Stimulated activated naive CD8-positive, alpha-beta T cell treated with anti-CD3 and anti-CD28 coated beads, Interleukin-15, amount 100 ng/mL, for 72 hours (primary cell): ENCODE measurements around the gene PTGER3.

Experiments used
- ATAC-seq: fragments of 150-1000 bp; cut with Tn5 transposase; 2 replicates; pipeline ENCODE4 v1.10.0; 2021; ENCODE audit warnings: mild to moderate bottlenecking, moderate library complexity
- DNase-seq, 2 donors: peaks; one replicate each; pipeline ENCODE4 v3.0.0; 2021 to 2022
- H3K27ac Mint-ChIP-seq, 2 donors: one replicate each; pipeline ENCODE4 v1.8.0; 2022; ENCODE audit warnings: mild to moderate bottlenecking in 2 of 2, mixed read lengths in 2 of 2, moderate library complexity in 2 of 2
- H3K27me3 Mint-ChIP-seq: one replicate; pipeline ENCODE4 v1.8.0; 2022; ENCODE audit warnings: mixed read lengths
- H3K4me1 Mint-ChIP-seq: one replicate; pipeline ENCODE4 v1.8.0; 2022; ENCODE audit warnings: mild to moderate bottlenecking, mixed read lengths
- H3K4me3 Mint-ChIP-seq, 2 donors: one replicate each; pipeline ENCODE4 v1.8.0; 2022; ENCODE audit warnings: mild to moderate bottlenecking in 2 of 2, mixed read lengths in 2 of 2, moderate library complexity in 1 of 2
- H3K9me3 Mint-ChIP-seq, 2 donors: one replicate each; pipeline ENCODE4 v1.8.0; 2022; ENCODE audit warnings: mixed read lengths in 2 of 2

Gene PTGER3

DNA sequence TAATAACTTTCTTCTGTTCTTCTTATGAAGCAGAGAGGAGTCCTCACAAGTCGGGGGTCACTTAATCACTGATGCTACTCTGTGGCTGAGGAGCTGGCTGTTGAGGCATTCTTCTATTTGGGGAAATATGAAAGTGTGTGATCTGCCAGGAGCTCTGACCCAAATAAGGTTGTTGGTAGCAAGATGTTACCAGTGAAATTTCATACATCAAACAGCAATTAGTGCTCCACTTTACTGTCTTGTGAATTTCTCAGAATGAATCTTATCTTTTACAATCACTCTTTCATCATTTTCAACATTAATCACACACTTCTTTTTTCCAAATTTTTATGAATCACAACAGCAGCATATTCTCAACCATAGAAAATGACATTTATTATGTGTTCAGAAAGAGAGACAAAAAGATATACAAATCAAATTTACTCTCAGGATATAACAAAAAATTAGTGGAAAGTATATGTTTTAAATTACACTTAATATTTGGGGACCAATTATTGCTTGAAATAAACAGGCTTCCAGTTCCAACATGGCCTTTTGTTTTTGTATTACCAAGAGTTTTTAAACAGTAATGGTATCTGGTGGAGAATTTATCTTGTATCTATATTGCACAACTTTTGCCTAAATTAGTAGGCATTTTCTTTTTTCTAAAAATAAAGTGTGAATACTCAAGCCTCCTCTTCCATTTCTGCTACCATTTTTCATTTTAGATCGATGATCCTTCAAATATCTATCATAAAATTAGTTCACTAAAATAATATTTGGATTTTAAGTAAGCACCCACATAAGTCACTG is 9.6 kb downstream of the PTGER3 start:
- ATAC-seq (no peak), DNase-seq (no peak)
- no peak overlapping the region for H3K27ac Mint-ChIP-seq
- no peak overlapping the region for H3K4me3 Mint-ChIP-seq
- H3K9me3 Mint-ChIP-seq = no peaks in the 10 kb centered on the region
- peaks cover 33% of the 10 kb centered on the region for H3K27me3 Mint-ChIP-seq
- H3K4me1 Mint-ChIP-seq = no peaks in the 10 kb centered on the region

GRCh38 chr1:71037066-71037465 is 10.6 kb downstream of the PTGER3 start:
- Mint-ChIP-seq H3K27ac (no peak overlapping the region), H3K4me3 (no peak overlapping the region)

GRCh38 chr1:71033136-71033535 is 14.5 kb downstream of the PTGER3 start:
- H3K27ac Mint-ChIP-seq = no peak overlapping the region
- H3K9me3 Mint-ChIP-seq = no peaks in the 10 kb centered on the region
- H3K4me1 Mint-ChIP-seq = no peaks in the 10 kb centered on the region
- ATAC-seq = no peak
- DNase-seq = no peak
- no peak overlapping the region for H3K4me3 Mint-ChIP-seq
- no peaks in the 10 kb centered on the region for H3K27me3 Mint-ChIP-seq

More at GRCh38 chr1:71037066-71037465, 10.6 kb downstream of the PTGER3 start:
- DNase-seq (no peak), ATAC-seq (no peak)
- no peaks in the 10 kb centered on the region for H3K9me3 Mint-ChIP-seq
- no peaks in the 10 kb centered on the region for H3K4me1 Mint-ChIP-seq
- peaks cover 33% of the 10 kb centered on the region for H3K27me3 Mint-ChIP-seq

DNA sequence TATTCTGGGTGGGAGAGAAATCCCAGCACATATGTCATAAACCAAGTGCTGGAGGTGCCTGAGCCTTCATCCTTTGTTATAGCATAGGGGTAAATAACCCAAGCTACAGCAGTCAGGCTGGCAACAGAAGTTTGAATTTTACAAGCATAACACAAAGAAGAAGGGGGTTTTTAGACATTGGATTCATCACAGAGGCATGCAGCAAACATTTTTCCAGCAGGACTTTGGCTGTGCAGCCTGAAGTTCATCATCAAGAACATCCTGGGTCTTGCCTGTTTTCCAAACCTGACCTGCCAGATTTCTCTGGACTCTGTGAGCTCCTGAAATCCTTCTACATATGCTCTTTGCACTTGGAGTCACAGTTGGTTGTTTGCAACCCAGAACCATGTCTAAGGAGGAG is 16.2 kb downstream of the PTGER3 start:
- H3K27ac Mint-ChIP-seq = no peak overlapping the region
- no peak for ATAC-seq
- no peaks in the 10 kb centered on the region for H3K9me3 Mint-ChIP-seq
- no peaks in the 10 kb centered on the region for H3K27me3 Mint-ChIP-seq
- H3K4me1 Mint-ChIP-seq = no peaks in the 10 kb centered on the region
- no peak overlapping the region for H3K4me3 Mint-ChIP-seq
- no peak for DNase-seq

- no peaks in the 10 kb centered on the region for H3K27me3 Mint-ChIP-seq
- no peak for DNase-seq
- H3K4me1 Mint-ChIP-seq = no peaks in the 10 kb centered on the region
- H3K9me3 Mint-ChIP-seq = no peaks in the 10 kb centered on the region
- ATAC-seq = no peak
- no peak overlapping the region for H3K4me3 Mint-ChIP-seq
- H3K27ac Mint-ChIP-seq = no peak overlapping the region
Measured at GRCh38 chr1:71030026-71030425, 17.6 kb downstream of the PTGER3 start.

DNA sequence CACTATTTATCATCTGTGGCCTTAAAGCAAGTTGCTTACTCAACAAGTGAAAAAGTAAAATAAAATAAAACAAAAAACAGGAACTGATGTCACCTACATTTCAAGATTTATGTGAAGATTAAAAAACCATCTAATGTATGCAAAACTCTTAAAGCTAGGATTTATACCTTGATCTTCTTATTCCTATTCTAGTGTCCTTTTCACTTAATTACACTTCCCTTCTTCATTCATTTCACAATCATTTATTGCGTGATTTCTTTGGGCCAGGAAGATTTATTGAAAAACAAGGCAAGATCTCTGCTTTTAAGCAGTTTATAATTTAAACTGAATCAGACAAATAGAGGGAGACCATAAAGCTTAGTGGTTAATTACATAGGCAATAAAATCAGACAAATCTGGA is 18.6 kb downstream of the PTGER3 start:
- no peaks in the 10 kb centered on the region for H3K9me3 Mint-ChIP-seq

DNA sequence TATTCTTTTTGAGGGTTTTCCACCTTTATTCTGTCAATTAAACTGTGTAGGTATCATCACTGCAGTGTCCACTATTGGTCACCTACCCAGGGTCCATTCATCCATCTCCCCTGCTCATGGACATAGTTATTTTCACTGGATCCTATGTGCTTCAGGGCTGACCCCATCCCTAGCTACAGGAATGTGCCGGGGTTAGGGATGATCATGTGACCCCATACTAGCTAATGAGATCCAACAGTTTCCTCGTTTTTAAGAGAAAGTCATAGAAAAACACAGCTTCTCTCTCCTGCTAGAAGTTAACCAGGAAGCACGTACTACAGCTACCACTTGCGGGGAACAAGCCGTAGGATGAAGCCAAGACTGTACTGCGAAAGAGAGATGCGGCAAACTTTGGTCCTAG is 19.6 kb downstream of the PTGER3 start:
- ATAC-seq (no peak), DNase-seq (no peak)
- Mint-ChIP-seq H3K27me3 (no peaks in the 10 kb centered on the region), H3K9me3 (no peaks in the 10 kb centered on the region), H3K4me1 (no peaks in the 10 kb centered on the region), H3K27ac (no peak overlapping the region), H3K4me3 (no peak overlapping the region)

More for the DNA sequence above, 18.6 kb downstream of the PTGER3 start:
- Mint-ChIP-seq H3K4me3 (no peak overlapping the region), H3K27me3 (no peaks in the 10 kb centered on the region), H3K4me1 (no peaks in the 10 kb centered on the region), H3K27ac (no peak overlapping the region)
- no peak for DNase-seq
- ATAC-seq = no peak

DNA sequence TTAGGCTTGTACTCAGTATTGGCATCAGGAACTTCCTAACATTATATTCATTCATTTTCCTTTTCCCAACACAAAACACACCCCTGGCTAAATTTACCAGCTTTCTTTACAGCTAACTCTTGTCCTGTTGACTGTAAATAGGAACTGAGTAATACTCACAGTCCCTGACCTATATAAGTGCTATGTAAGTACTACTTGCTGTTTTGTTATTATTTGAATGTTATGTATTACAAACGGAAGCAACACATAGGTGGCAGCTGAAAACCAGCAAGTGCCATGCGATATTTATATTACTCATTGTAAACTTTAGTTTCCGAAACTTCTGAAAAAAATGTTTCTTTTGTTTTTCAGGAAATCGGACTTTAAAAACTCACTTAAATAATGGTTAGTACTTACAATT is 21.5 kb downstream of the PTGER3 start:
- no peak for ATAC-seq

DNA sequence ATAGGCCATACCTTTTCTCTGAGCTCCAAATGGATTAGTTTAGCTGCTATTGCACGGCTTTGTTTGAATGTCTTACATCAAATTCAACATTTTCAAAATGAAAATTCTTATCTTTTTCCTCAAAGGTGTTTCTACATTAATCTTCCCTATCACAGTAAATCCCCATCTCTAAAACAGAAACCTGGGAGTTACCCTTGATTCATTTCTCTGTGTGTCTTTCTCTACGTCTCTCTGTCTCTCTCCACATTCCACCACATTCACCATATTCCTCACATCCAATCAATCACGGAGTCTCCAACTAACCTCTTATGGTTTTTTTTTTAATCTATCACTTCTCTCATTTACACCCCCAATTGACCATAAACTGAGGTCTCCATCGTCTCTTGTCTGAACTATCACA is 24.1 kb downstream of the PTGER3 start:
- no peaks in the 10 kb centered on the region for H3K9me3 Mint-ChIP-seq
- H3K27ac Mint-ChIP-seq = no peak overlapping the region
- ATAC-seq = no peak
- H3K27me3 Mint-ChIP-seq = no peaks in the 10 kb centered on the region
- DNase-seq = no peak
- H3K4me3 Mint-ChIP-seq = no peak overlapping the region
- no peaks in the 10 kb centered on the region for H3K4me1 Mint-ChIP-seq

More for the DNA sequence above, 21.5 kb downstream of the PTGER3 start:
- Mint-ChIP-seq H3K27me3 (no peaks in the 10 kb centered on the region), H3K4me3 (no peak overlapping the region), H3K4me1 (no peaks in the 10 kb centered on the region), H3K27ac (no peak overlapping the region), H3K9me3 (no peaks in the 10 kb centered on the region)
- no peak for DNase-seq

DNA sequence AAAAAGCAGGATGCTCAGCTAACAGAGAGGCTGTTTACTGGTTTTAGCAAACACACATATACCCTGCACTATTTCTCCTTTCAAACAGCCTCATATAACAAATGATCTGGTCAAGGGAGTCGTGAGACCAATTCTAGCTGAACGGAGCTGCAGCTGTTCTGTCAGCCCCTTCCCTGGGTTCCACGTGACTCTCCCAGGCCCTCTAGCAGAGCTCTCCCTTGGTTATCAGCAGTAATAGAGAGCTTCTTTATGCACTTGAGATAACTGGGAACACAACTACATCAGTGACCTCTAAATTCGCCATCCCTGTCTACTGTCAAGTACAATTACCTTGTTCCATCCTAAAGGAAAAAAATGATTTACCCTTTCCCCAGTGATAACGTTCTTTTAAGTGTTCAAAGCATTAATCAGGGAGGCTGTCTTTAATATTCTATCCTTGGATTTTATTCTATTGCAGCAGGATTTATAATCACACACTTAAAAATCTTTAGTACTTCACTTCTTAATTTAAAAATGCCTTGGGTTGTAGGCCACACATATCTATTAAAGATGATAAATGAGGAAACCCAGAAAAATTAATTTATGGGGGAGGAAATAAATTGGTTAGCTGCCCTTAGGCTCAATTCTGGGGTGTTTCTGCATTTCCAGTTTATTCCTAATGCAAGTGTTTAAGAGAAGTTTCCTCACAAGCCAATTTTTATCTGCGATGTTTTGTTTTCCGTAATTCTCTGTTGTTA is 28.2 kb downstream of the PTGER3 start:
- H3K4me1 Mint-ChIP-seq = no peaks in the 10 kb centered on the region
- H3K27me3 Mint-ChIP-seq = peaks cover 9% of the 10 kb centered on the region
- no peak overlapping the region for H3K4me3 Mint-ChIP-seq
- H3K27ac Mint-ChIP-seq = no peak overlapping the region
- ATAC-seq = no peak
- DNase-seq = no peak
- no peaks in the 10 kb centered on the region for H3K9me3 Mint-ChIP-seq

DNA sequence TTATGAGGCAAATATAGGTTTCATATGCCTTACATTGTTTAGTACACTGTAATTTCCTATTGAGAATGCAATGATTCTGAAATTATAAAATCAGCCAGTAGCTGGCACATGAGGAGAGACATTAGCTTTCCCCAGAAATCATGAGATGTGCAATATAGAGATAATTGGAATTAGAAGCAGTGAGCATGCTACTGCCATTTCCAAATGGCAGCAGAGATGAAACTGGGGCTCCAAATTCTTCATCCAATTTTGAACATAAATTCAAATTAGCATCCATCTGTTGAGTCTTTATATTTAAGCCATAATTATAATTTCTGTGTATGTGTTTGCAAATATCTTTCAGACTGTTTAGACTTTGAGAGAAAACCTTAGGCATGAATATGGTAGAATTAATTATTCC is 28.8 kb downstream of the PTGER3 start:
- no peaks in the 10 kb centered on the region for H3K4me1 Mint-ChIP-seq
- ATAC-seq (no peak), DNase-seq (no peak)
- no peak overlapping the region for H3K4me3 Mint-ChIP-seq
- H3K27me3 Mint-ChIP-seq = peaks cover 9% of the 10 kb centered on the region
- H3K9me3 Mint-ChIP-seq = no peaks in the 10 kb centered on the region
- no peak overlapping the region for H3K27ac Mint-ChIP-seq

- no peak for ATAC-seq
- no peak for DNase-seq
- H3K4me3 Mint-ChIP-seq = no peak overlapping the region
- H3K9me3 Mint-ChIP-seq = no peaks in the 10 kb centered on the region
- no peak overlapping the region for H3K27ac Mint-ChIP-seq
- peaks cover 9% of the 10 kb centered on the region for H3K27me3 Mint-ChIP-seq
- no peaks in the 10 kb centered on the region for H3K4me1 Mint-ChIP-seq
Measured at GRCh38 chr1:71015745-71016144, 31.9 kb downstream of the PTGER3 start.

DNA sequence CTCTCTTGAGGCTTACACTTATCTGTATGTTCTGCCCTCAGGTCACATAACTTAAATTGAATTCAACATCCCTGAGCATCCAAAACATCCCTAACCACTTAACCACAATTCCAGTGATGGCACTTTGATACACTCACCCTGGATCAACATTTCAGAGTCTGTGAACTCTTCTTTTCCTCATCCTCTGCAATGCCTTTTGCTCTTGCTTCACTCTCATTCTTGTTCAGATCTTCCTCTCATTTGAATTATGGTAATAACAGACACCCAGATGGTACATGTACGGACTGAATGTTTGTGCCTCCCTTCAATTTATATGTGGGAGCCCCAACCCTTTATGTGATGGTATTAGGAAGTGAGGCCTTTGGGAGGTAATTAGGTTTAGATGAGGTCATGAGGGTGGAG is 33.4 kb downstream of the PTGER3 start:
- Mint-ChIP-seq H3K4me1 (no peaks in the 10 kb centered on the region), H3K27me3 (peaks cover 9% of the 10 kb centered on the region), H3K27ac (no peak overlapping the region), H3K9me3 (no peaks in the 10 kb centered on the region), H3K4me3 (no peak overlapping the region)
- ATAC-seq (no peak), DNase-seq (no peak)

DNA sequence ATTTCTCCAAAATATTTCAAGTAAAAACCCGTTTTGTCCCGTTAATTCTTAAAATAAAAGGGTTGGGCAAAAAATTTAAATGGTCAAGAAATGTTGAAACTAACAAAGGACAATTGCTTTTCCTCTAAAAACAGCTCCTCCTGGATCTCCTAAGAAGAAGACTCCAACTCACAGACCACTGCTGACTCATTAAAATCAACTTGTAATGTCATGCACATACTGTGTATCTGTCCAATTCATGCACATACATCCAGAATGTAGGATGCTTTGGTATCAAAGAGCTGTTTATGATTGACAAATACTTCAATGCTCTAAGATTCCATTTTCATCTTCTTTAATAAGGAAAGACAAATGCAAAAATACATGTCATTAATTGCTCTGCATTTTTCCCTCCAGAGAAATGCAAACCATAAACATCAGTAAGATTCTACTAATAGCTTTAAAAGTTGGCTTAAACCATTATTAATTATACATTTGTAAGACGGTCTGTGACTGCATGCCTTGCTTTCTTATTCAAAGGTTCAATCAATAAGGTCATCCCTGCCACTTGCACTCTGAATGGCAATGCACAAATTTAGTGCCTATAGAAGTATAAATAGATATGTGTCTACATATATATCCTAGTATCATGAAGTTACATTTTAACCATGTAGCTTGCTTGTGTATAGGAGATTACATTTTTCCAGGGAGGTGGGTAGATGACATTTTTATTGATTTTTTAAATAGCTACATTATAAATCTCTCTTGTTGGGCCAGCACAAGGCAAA is 44.7 kb downstream of the PTGER3 start:
- Mint-ChIP-seq H3K9me3 (no peaks in the 10 kb centered on the region), H3K27ac (no peak overlapping the region), H3K4me3 (no peak overlapping the region), H3K27me3 (peaks cover 12% of the 10 kb centered on the region), H3K4me1 (no peaks in the 10 kb centered on the region)
- ATAC-seq (no peak), DNase-seq (no peak)

- DNase-seq = no peak
- Mint-ChIP-seq H3K27ac (no peak overlapping the region), H3K4me1 (no peaks in the 10 kb centered on the region)
Measured at GRCh38 chr1:71001624-71002023, 46.0 kb downstream of the PTGER3 start.

GRCh38 chr1:70997793-70998192 is 49.8 kb downstream of the PTGER3 start:
- Mint-ChIP-seq H3K9me3 (no peaks in the 10 kb centered on the region), H3K4me3 (no peak overlapping the region), H3K27ac (no peak overlapping the region), H3K27me3 (peaks cover 12% of the 10 kb centered on the region), H3K4me1 (no peaks in the 10 kb centered on the region)
- ATAC-seq (no peak), DNase-seq (no peak)

More at GRCh38 chr1:71001624-71002023, 46.0 kb downstream of the PTGER3 start:
- no peak for ATAC-seq
- Mint-ChIP-seq H3K9me3 (no peaks in the 10 kb centered on the region), H3K27me3 (peaks cover 12% of the 10 kb centered on the region), H3K4me3 (no peak overlapping the region)
